HEK293T (cell line): Measurements from ENCODE around the gene MAP2K5.

Source experiments
- ARNT ChIP-seq: fragments of 450-650 bp; IDR thresholded peaks from 2 replicates; pipeline ENCODE4 v1.6.1; 2017; ENCODE audit warnings: mild to moderate bottlenecking
- FOXA1 ChIP-seq: fragments of 450-650 bp; IDR thresholded peaks from 2 replicates; pipeline ENCODE4 v1.6.1; 2016; ENCODE audit warnings: mild to moderate bottlenecking
- FOXK2 ChIP-seq: fragments of 450-650 bp; IDR thresholded peaks from 2 replicates; pipeline ENCODE4 v1.6.1; 2016; ENCODE audit warnings: mild to moderate bottlenecking
- HDGF ChIP-seq: fragments of 450-650 bp; IDR thresholded peaks from 2 replicates; pipeline ENCODE4 v1.6.1; 2017; ENCODE audit warnings: antibody characterized with exemption, borderline replicate concordance
- NFRKB ChIP-seq: fragments of 450-650 bp; IDR thresholded peaks from 2 replicates; pipeline ENCODE4 v1.6.1; 2016; ENCODE audit warnings: mild to moderate bottlenecking, moderate library complexity
- SP1 ChIP-seq: fragments of 450-650 bp; IDR thresholded peaks from 2 replicates; pipeline ENCODE4 v1.6.1; 2017
- SUZ12 ChIP-seq: fragments of 450-650 bp; IDR thresholded peaks from 2 replicates; pipeline ENCODE4 v1.6.1; 2016; ENCODE audit warnings: mild to moderate bottlenecking
- TARDBP ChIP-seq: fragments of 450-650 bp; IDR thresholded peaks from 2 replicates; pipeline ENCODE4 v1.6.1; 2016

DNA sequence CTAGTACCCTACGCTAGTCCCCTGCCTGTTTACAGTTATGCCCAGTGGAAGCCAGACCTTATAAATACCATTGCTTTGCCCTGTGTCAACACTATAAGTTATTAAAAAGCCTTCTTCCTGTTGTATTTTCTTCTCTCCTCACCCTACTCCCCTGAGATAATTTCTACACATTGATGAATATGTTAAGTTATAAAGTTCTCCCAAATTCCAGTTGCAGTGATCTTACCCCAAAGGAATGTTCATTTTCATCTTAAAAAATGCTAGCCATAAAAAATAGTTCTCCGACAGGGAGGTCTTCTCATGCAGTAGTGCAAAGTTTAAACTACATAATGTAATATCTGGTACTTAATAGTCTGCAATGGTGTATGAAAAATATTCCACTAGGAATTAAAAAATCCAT, 58.6 kb downstream of the MAP2K5 start:
- TF ChIP-seq NFRKB (no peak), SUZ12 (no peak), ARNT (no peak), HDGF (no peak), TARDBP (no peak), FOXK2 (no peak), SP1 (no peak), FOXA1 (no peak)
